Measurements from ENCODE around the gene FAM131B.

FAM131B gene

DNA sequence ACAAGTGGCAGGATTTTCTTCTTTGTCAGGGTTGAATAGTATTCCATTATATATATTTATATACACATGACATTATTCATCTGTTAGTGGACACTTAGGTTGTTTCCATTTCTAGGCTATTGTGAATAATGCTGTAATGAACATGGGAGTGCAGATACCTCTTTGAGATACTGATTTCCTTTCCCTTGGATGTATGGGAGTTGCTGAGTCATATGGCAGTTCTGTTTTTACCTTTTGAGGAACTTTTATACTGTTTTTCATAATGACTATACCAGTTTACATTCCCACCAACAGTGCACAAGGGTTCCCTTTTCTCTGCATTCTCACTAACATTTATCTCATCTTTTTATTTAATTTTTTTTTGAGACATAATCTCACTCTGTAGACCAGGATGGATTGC, 48.4 kb downstream of the FAM131B start:
- Histone ChIP-seq H3K9me3 (ENCODE audit: control extremely low read depth in 1 of 5, control insufficient read depth in 4 of 5, insufficient read depth in 2 of 5, low read depth in 1 of 5, low read length in 4 of 5) (no peaks in the 10 kb centered on the region), H3K27ac (ENCODE audit: insufficient read depth in 1 of 2, low read depth in 1 of 2, low read length in 2 of 2, poor library complexity in 1 of 2, severe bottlenecking in 2 of 2) (no peak overlapping the region), H3K4me3 (ENCODE audit: control insufficient read depth in 1 of 7, extremely low read depth in 1 of 7, insufficient read depth in 4 of 7, low read depth in 2 of 7, low read length in 6 of 7) (peak overlapping the region in 1 of 7 experiments; percentile 14), H3K36me3 (ENCODE audit: control insufficient read depth in 4 of 4, insufficient read depth in 4 of 4, low read length in 3 of 4) (peaks cover 0 to 3% (median 0%) of the 10 kb centered on the region in 4 experiments), H3K4me1 (ENCODE audit: control extremely low read depth in 1 of 4, control insufficient read depth in 4 of 4, insufficient read depth in 4 of 4, low read length in 3 of 4) (peaks cover 6 to 33% (median 23%) of the 10 kb centered on the region in 4 experiments), H3K27me3 (replicated peaks in 2 of 5; ENCODE audit: control insufficient read depth in 4 of 5, insufficient read depth in 5 of 5, low read length in 4 of 5) (no peaks in the 10 kb centered on the region)
- ChIA-PET CTCF (no interaction called here), POLR2A (no interaction called here)
- DNase-seq, result peak in 2 of 3 donors; percentile 29 to 34

DNA sequence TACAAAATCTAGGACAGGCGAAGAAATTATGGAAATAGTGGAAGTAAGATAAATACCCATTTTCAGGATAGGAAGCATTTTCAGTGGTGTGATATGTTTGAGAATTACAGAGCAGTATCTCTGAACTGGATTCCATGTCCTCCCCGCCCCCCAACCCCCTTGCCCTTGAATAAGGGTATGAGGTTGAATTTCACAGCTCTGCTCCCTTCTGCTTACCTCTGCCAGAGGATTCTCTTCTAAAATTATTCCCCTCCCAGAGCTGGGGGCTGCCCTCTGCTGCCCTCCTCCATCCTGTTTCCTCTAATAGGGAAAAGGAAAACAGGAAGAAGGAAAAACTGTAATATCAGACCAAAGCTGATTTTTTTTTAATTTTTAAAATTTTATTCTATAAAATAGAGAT, 53.9 kb downstream of the FAM131B start:
- Histone ChIP-seq H3K4me3 (ENCODE audit: control insufficient read depth in 1 of 7, extremely low read depth in 1 of 7, insufficient read depth in 4 of 7, low read depth in 2 of 7, low read length in 6 of 7) (no peak overlapping the region), H3K9me3 (ENCODE audit: control extremely low read depth in 1 of 5, control insufficient read depth in 4 of 5, insufficient read depth in 2 of 5, low read depth in 1 of 5, low read length in 4 of 5) (no peaks in the 10 kb centered on the region), H3K4me1 (ENCODE audit: control extremely low read depth in 1 of 4, control insufficient read depth in 4 of 4, insufficient read depth in 4 of 4, low read length in 3 of 4) (peaks cover 6 to 37% (median 18%) of the 10 kb centered on the region in 4 experiments), H3K36me3 (ENCODE audit: control insufficient read depth in 4 of 4, insufficient read depth in 4 of 4, low read length in 3 of 4) (peaks cover 12 to 52% (median 32%) of the 10 kb centered on the region in 4 experiments), H3K27ac (ENCODE audit: insufficient read depth in 1 of 2, low read depth in 1 of 2, low read length in 2 of 2, poor library complexity in 1 of 2, severe bottlenecking in 2 of 2) (peak overlapping the region in 1 of 2 experiments; percentile 47), H3K27me3 (replicated peaks in 2 of 5; ENCODE audit: control insufficient read depth in 4 of 5, insufficient read depth in 5 of 5, low read length in 4 of 5) (no peaks in the 10 kb centered on the region)
- 89% methylated on average over 1 of the region's 2 CpGs for WGBS (ENCODE audit: insufficient coverage)
- ChIA-PET CTCF (interaction anchor here (0.8 to 7.5 kb wide), 10 partner anchors 9 to 93 kb away, joined by 3 to 108 read pairs (median 4); partner anchors contain the start of gene CASP2), POLR2A (interaction anchor here (1.3 kb wide), 1 partner anchor 72 kb away, joined by 3 read pairs; no protein-coding TSS in a partner anchor)
- DNase-seq, result no peak

DNA sequence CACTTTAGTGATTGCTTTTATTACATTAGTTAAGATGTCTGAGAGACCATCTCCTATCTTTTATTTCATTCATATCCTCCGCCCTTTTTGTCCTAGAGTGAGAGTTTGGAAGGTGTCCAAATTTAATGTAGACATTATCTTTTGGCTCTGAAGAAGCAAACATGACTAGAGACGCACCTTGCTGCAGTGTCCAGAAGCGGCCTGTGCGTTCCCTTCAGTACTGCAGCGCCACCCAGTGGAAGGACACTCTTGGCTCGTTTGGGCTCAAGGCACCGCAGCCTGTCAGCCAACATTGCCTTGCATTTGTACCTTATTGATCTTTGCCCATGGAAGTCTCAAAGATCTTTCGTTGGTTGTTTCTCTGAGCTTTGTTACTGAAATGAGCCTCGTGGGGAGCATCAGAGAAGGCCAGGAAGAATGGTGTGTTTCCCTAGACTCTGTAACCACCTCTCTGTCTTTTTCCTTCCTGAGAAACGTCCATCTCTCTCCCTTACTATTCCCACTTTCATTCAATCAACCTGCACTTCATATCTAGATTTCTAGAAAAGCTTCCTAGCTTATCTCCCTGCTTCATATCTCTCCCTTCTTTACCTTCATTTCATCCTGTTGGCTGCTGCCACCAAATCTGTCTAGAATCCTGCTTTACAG, 57.0 kb downstream of the FAM131B start:
- Histone ChIP-seq H3K27ac (ENCODE audit: insufficient read depth in 1 of 2, low read depth in 1 of 2, low read length in 2 of 2, poor library complexity in 1 of 2, severe bottlenecking in 2 of 2) (peak overlapping the region in 1 of 2 experiments; percentile 27), H3K36me3 (ENCODE audit: control insufficient read depth in 4 of 4, insufficient read depth in 4 of 4, low read length in 3 of 4) (peaks cover 23 to 75% (median 48%) of the 10 kb centered on the region in 4 experiments), H3K4me3 (ENCODE audit: control insufficient read depth in 1 of 7, extremely low read depth in 1 of 7, insufficient read depth in 4 of 7, low read depth in 2 of 7, low read length in 6 of 7) (no peak overlapping the region), H3K27me3 (replicated peaks in 2 of 5; ENCODE audit: control insufficient read depth in 4 of 5, insufficient read depth in 5 of 5, low read length in 4 of 5) (no peaks in the 10 kb centered on the region), H3K4me1 (ENCODE audit: control extremely low read depth in 1 of 4, control insufficient read depth in 4 of 4, insufficient read depth in 4 of 4, low read length in 3 of 4) (peaks cover 23 to 62% (median 39%) of the 10 kb centered on the region in 4 experiments), H3K9me3 (ENCODE audit: control extremely low read depth in 1 of 5, control insufficient read depth in 4 of 5, insufficient read depth in 2 of 5, low read depth in 1 of 5, low read length in 4 of 5) (no peaks in the 10 kb centered on the region)
- peak; percentile 67 to 78 (median 77) for DNase-seq
- POLR2A ChIA-PET, result no interaction called here
- CTCF ChIA-PET, result interaction anchor here (0.6 to 7.5 kb wide), 28 partner anchors 8 to 199 kb away, joined by 3 to 108 read pairs (median 4); partner anchors contain the start of gene CLCN1
- 68% methylated on average over 7 of the region's 10 CpGs for WGBS (ENCODE audit: insufficient coverage)

DNA sequence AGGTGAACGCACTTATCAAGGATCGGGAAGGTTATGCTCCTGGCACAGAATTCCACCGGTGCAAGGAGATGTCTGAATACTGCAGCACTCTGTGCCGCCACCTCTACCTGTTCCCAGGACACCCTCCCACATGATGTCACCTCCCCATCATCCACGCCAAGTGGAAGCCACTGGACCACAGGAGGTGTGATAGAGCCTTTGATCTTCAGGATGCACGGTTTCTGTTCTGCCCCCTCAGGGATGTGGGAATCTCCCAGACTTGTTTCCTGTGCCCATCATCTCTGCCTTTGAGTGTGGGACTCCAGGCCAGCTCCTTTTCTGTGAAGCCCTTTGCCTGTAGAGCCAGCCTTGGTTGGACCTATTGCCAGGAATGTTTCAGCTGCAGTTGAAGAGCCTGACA, 57.6 kb downstream of the FAM131B start:
- Histone ChIP-seq H3K36me3 (ENCODE audit: control insufficient read depth in 4 of 4, insufficient read depth in 4 of 4, low read length in 3 of 4) (peaks cover 23 to 81% (median 53%) of the 10 kb centered on the region in 4 experiments), H3K9me3 (ENCODE audit: control extremely low read depth in 1 of 5, control insufficient read depth in 4 of 5, insufficient read depth in 2 of 5, low read depth in 1 of 5, low read length in 4 of 5) (no peaks in the 10 kb centered on the region), H3K27me3 (replicated peaks in 2 of 5; ENCODE audit: control insufficient read depth in 4 of 5, insufficient read depth in 5 of 5, low read length in 4 of 5) (no peaks in the 10 kb centered on the region), H3K27ac (ENCODE audit: insufficient read depth in 1 of 2, low read depth in 1 of 2, low read length in 2 of 2, poor library complexity in 1 of 2, severe bottlenecking in 2 of 2) (peak overlapping the region in 1 of 2 experiments; percentile 27), H3K4me1 (ENCODE audit: control extremely low read depth in 1 of 4, control insufficient read depth in 4 of 4, insufficient read depth in 4 of 4, low read length in 3 of 4) (peaks cover 27 to 64% (median 42%) of the 10 kb centered on the region in 4 experiments), H3K4me3 (ENCODE audit: control insufficient read depth in 1 of 7, extremely low read depth in 1 of 7, insufficient read depth in 4 of 7, low read depth in 2 of 7, low read length in 6 of 7) (no peak overlapping the region)
- ChIA-PET CTCF (interaction anchor here (0.7 to 7.5 kb wide), 23 partner anchors 8 to 199 kb away, joined by 3 to 108 read pairs (median 3); partner anchors contain the start of gene CLCN1), POLR2A (no interaction called here)
- WGBS (ENCODE audit: insufficient coverage), result 93% methylated on average over 6 of the region's 6 CpGs
- no peak for DNase-seq

DNA sequence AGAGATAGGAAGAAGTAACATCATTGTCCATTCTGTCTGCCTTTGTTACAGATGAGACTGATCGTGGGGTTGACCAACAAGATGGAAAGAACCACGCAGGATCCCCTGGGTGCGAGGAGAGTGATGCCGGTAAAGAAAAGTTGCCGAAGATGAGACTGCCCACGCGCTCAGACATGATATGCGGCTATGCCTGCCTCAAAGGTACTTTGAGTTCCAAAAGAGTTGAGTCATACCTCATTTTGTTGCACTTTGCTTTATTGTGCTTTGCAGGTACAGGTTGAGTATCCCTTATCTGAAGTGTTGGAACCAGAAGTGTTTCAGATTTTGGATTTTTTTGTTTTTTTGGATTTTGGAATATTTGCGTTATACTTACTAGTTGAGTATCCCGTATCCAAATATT, 58.8 kb downstream of the FAM131B start:
- WGBS (ENCODE audit: insufficient coverage), result 93% methylated on average over 8 of the region's 10 CpGs
- ChIA-PET CTCF (interaction anchor here (0.9 to 7.5 kb wide), 4 partner anchors 9 to 71 kb away, joined by 3 to 108 read pairs (median 4); no protein-coding TSS in a partner anchor), POLR2A (interaction anchor here (0.6 kb wide), 1 partner anchor 111 kb away, joined by 3 read pairs; no protein-coding TSS in a partner anchor)
- H3K27ac ChIP-seq (ENCODE audit: insufficient read depth in 1 of 2, low read depth in 1 of 2, low read length in 2 of 2, poor library complexity in 1 of 2, severe bottlenecking in 2 of 2), result no peak overlapping the region
- peaks cover 33 to 75% (median 52%) of the 10 kb centered on the region in 4 experiments for H3K4me1 ChIP-seq (ENCODE audit: control extremely low read depth in 1 of 4, control insufficient read depth in 4 of 4, insufficient read depth in 4 of 4, low read length in 3 of 4)
- peaks cover 24 to 89% (median 56%) of the 10 kb centered on the region in 4 experiments for H3K36me3 ChIP-seq (ENCODE audit: control insufficient read depth in 4 of 4, insufficient read depth in 4 of 4, low read length in 3 of 4)
- no peak overlapping the region for H3K4me3 ChIP-seq (ENCODE audit: control insufficient read depth in 1 of 7, extremely low read depth in 1 of 7, insufficient read depth in 4 of 7, low read depth in 2 of 7, low read length in 6 of 7)
- no peak for DNase-seq
- no peaks in the 10 kb centered on the region for H3K27me3 ChIP-seq (replicated peaks in 2 of 5; ENCODE audit: control insufficient read depth in 4 of 5, insufficient read depth in 5 of 5, low read length in 4 of 5)
- H3K9me3 ChIP-seq (ENCODE audit: control extremely low read depth in 1 of 5, control insufficient read depth in 4 of 5, insufficient read depth in 2 of 5, low read depth in 1 of 5, low read length in 4 of 5), result no peaks in the 10 kb centered on the region

Data from common myeloid progenitor, CD34-positive (primary cell).